ENCODE measurements around the gene PPM1L.
"Not testable (repeated sequence)": the region's sequence is repeated elsewhere in the genome, so short reads cannot be mapped to it uniquely, and the experiment has no call there.

Gene PPM1L

DNA sequence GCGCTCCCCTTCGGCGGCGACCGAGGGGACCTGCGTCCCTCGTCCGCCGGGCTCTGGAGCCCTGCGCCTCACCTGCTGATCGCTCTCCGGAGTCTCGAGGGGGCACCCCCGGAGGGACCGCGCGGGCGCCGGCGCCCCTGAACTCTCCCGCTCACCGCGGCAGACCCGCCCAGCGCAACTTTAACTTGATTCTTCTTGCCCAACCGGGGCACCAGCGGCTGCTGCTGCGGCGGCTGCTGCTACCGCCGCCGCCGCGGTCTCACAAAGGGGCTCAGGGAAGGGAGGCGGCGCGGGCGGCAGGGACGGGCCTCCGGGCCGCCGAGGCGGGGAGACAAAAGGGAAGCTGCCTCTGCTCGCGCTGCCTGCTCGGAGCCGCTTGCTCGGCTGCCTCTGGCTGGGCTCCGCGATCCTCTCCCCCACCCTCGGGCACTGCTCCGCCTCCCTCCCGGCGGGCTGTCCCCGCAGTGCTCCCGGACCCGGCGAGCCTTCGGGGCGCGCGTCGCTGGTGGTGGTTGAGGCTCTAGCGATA lies at the start of gene PPM1L:
Gene PPM1L, plus strand, starts transcription at position 456 of the 529 bp plus-strand sequence.
- DNase-seq = peak; percentile 65

DNA sequence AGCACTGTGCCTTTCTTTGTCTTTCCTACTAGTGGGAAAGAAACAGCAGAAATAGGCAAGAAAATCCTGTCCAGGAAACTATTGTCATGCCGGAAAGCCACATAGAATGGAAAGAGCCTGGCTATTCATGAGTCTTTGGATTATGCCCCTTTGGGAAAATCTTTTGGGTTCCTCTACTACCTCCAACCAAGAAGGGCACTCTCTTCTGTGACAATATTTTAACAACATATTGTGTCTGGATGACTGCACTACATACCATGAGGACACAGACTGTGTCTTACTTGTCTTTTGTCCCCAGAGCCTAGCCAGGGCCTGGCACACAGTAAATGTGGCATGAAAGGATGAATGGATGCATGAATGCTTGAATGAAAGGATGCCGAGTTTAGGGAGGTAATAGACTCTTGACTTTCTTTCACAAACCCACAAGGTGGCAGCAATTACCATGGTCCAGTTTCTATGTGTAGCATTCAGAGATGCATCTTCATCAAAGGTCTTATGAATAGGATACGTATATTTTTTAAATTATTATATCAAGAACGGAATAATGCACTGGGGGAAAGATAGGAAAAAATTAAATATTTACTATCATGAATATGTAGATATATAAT lies 48.7 kb upstream of the PPM1L start:
- peak; percentile 59 for DNase-seq

DNA sequence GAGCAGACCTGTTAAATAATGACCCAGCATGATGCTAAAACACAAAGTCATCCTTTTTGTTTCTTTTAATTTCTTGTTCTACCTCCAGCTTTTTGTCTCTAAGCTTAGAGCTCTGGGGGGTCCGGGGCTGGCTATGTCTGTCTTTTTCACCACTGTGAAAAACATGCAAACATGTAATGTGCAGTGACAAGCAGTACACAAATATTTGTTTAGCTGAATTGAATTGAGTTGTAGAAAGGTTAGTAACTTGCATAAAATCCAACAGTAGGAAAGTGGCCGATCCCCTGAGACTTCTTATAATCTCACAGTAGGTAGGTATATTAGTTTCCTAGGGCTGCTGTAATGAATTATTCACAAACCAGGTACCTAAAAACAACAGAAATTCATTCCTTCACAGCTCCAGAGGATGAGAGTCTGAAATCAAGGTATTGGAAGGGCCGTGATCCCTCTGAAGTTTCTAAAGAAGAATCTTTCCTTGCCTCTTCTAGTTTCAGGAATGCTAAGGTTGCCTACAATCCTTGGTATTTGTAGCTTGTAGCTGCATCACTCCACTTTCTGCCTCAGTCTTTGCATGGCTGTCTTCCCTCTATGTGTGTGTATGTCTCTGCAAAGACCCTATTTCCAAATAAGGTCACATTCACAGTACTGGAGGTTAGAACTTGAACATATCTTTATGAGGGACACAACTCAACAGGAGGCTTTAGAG lies 46.4 kb upstream of the PPM1L start:
- DNase-seq = no peak

DNA sequence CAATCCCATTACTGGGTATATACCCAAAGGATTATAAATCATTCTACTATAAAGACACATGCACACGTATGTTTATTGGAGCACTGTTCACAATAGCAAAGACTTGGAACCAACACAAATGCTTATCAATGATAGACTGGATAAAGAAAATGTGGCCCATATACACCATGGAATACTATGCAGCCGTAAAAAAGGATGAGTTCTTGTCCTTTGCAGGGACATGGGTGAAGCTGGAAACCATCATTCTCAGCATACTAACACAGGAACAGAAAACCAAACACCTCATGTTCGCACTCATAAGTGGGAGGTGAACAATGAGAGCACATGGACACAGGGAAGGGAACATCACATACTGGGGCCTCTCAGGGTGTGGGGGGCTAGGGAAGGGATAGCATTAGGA lies 42.9 kb upstream of the PPM1L start:
- DNase-seq = not testable (repeated sequence)

DNA sequence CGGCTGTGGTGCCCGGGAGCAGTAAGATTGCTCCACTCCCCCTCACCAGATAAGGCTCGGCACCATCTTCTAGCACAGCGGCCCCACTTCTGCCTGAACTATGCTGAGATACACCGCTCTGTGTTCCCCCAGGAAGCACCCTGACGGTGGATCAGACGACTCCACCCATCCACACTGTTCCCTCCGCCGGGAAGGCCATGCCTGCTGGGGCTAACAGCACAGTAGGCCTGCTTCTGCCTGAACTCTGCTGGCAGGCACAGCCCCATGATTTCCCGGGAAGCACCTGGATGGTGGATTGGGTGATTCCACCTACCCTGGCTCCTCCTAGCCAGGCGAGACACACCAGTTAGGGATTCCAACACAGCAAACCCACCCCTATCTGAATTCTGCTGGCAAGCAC lies 36.3 kb upstream of the PPM1L start:
- DNase-seq = no peak

DNA sequence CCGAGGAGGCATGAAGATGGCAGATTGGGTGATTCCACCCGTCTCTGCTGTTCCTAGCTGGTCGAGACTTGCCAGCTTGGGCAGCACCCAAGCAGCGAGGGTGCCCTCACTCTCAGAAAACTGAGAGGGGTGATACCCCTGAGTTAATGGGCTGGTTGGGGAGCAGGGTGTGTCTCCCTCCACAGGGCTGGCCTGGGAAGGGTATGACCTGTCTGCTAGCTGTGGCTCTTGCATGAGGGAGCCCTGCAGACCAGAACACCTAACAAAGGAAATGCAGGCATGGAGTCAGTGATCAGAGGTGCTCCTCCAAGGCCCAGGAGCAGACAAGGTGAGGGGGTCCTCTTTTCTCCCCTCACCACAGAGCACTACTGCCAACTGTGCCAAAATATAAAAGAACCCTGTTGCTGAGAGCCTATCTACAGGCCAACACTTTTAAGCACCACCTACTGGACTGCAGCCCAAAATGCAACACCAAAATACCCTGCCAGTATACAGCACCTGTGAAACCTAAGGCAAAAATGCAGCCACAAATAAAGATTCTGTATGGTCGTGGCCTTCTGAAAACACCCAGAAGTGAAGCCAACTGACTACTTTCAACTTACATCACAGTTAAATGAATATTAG lies 35.8 kb upstream of the PPM1L start:
- DNase-seq = no peak

DNA sequence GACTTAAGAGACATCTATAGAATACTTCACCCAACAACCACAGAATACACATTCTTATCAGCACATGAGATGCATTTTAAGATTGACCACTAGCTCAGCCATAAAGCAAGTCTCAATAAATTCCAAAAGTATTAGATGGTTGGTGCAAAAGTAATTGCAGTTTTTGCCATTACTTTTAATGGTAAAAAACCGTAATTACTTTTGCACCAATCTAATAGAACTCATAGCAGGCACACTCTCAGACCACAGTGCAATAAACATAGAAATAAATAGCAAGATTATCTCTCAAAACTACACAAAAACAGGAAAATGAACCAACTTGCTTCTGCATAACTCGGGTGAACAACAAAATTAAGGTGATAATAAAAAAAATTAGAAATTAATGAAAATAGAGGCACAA lies 33.7 kb upstream of the PPM1L start:
- no peak for DNase-seq

DNA sequence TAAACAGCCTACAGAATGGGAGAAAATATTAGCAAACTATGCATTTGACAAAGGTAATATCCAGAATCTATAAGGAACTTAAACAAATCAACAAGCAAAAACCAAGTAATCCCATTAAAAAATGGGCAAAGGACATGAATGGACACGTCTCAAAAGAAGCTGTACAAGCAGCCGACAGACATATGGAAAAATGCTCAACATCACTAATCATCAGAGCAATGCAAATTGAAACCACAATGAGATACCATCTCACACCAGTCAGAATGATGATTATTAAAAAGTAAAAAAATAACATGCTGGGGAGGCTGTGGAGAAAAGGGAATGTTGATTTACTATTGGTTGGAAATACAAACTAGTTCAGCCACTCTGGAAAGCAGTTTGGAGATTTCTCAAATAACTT lies 30.7 kb upstream of the PPM1L start:
- no peak for DNase-seq

DNA sequence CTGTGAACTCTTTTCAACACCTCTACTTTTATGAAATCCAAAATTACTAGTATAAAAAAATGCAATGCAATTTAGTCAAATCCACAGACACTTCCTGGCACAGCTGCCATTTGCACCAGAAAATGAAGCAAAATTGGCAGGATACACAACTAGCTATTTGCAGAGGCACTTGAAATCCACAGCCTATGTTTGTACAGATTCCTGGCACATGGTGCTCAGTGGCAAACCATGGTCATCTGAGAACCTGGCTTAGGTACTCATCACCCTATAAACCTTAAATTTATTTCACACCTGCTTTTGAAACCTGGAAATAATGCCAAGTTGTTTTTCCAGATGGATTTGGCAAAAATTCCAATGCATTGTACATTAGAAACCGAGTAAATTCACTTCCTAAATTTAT lies 20.2 kb upstream of the PPM1L start:
- no peak for DNase-seq

DNA sequence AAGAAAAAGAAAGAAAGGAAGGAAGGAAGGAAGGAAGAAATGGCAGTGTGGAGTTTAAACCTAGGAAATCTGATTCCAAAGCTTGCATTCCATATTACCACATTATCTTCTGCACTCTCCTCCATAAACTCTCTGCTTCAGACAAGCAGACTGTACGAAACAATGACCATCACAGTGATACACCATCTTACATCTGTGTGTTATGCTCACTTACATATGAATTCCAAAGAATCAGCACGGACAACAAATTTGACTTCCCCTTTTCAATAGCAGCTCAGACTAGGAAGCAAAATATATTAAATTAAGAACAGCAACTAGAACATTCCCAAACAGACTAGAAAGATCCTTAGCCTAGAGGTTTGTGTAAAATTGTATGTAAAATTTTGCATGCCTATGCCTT lies 18.0 kb upstream of the PPM1L start:
- DNase-seq = no peak

DNA sequence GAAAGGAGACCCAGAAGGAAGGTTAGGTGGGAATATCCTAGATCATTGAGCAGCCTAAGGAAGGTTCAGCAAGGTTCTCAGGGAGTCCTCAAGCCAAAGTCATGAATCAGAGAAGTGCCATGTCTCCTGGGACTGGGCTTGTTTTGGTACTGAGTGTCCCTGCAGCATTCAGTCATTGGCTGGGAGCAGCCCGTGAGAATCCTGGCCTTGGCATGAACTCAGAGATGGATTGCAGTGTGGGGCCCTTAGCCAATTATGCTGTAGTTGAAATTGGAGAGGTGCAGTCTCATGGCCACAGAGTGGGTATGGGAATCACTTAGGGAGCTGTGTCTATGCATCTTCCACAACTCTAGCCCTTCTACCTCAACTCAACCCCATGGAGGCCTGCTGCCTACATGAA lies 17.0 kb upstream of the PPM1L start:
- no peak for DNase-seq

DNA sequence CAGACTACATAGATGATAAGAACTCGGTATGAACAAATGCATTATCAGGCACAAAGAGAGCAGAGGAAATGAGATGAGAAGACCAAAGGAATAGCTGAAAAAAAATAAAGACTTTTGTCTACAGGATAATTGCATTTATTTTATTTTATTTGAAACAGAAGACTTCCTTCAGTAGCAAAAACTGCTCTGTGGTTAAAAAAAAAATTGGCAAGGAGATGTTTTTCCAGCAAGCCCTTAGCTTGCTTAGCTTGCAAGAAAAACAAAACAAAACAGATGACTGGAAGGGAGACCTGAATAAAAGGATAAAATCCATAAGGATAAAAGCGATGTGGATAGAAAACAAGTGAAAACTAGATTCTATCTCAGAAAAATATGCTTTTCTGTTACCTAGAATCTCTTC lies 9.1 kb upstream of the PPM1L start:
- no peak for DNase-seq

DNA sequence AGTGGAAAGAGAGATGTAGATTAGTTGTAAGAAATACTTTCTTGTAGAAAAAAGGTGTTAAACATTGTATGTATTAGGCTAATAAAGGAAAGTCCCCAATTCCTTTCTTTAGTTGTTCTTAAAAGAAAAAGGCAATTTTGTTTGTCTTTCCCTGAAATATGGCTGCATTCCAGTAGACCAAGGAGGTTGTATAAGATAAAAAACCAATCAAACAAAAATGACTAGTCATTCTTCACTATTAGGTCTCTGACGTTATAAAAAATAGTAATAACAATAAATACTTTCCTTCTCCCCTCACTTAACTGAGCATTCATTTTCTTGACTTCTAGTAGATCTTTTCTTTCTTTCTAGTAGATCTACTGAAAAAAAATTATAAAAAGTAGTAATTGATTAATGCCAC lies 8.6 kb upstream of the PPM1L start:
- DNase-seq = no peak

DNA sequence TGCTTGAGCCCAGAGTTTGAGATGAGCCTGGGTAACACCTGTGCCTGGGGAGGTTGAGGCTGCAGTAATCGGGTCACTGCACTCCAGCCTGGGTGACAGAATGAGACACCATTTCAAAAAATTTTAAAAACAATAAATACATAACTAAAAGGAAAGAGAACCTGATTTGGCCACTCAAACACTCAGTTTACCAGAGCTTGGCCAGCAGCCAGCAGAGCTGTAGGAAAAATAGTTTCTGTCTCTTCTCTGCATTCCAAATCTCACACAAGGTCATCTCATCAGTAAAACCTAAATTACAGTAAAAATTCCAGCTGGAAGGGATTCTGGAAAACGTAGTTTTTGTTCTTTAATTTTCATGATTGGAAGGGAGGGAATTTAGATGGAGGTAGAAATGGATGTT lies 7.8 kb upstream of the PPM1L start:
- DNase-seq = no peak

DNA sequence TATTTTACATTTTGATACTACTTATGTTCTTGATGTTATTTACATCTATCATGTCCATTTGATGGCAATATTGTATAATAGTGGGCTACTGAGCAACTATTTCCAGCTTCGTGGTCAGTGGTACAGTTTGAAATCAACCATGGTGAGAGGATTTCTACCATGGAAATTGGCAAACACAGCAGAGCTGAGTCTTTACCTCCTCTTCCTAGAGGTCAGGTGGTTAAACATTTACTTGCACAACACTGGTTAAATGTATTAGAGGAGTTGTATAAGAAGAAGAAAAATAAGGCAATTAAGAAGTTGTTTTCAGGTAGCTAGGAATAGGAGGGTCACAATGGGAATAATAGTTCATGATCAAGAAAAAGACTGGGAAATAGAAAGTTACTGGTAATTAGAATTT lies 7.2 kb upstream of the PPM1L start:
- DNase-seq = no peak

DNA sequence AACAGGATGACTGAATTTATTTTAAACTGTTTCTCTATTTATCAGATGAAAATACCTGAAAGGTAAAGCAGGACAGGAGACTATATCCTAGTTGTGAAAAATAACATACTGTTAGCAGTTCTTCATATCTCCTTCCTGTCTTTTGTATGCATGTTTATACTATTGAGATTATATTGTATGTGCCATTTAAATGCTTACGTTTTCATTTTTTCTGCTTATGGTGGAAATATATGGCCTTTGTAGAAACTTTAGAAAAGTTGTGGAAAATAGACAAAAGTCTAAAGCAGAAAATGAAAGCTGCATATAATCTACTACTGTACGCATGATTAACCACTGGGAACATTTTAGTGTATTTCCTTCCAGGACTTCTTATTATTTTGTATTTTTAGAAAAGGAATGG lies 2.1 kb upstream of the PPM1L start:
- DNase-seq = no peak

DNA sequence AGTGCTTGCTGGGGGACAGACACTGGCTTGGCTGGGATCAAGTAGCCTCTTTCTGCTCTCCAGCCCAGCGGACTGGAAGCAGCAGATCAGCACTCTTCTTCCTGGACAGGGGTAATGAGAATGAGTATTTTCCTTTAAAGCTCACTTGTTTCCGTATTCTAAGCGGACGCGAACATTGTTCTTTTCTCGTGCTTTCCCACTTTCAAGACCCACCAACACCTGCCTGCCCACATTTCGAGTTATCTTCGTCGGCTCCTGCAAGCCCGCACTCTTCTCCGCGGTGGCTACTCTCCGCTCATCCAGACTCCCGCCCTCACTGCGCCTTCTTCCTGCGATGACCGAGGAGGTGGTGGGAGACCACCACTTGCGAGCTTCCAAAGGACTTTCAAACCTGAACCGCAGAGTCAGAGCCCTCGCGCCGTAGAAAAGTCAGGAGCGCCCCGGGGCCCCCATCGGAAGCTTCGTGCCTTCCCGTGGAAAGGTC lies 1.6 kb upstream of the PPM1L start:
- peak; percentile 27 for DNase-seq

DNA sequence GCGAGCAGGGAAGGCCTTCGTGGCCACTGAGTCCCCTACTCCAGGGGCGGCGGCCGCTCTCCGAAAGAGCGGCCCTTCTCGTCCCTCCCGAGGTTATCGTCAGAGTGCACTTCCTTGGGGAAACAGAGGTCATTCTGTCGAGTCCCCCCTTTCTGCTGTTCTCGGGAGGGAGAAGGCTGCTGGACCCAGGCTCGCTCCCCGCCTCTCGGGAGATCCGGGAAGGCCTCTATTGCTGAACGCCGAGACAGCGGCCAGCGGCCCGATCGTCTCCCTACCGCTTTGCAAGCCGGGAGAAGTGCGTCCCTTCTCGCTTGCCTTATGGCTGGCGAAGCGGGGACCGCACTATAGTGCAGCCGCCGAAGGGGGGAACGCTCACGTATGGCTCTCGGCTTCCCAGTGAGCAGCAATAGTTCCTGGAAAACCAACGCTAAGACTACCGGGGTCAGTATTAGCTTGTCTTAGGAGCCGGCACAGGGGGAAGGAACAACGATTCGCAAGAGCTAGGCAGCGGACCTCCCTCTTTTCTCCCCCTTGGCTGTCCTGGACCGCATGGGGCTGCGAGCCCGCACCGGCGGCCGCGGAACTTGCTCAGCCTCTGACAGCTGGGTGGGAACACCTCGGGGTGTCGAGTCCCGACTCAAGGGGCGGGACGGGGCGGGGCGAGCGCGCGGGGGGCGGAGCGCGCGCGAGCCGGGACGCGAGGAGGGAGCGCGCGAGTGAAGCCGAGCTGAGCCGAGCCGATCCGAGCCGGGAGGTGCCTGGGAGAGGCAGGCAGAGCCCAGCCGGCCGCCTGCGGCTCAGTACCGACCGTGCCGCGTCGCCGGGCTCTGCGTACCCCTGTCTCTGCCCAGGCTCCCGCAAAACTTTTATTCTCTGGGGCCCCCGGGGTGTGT lies 930 bp upstream of the PPM1L start:
- peak; percentile 93 for DNase-seq

DNA sequence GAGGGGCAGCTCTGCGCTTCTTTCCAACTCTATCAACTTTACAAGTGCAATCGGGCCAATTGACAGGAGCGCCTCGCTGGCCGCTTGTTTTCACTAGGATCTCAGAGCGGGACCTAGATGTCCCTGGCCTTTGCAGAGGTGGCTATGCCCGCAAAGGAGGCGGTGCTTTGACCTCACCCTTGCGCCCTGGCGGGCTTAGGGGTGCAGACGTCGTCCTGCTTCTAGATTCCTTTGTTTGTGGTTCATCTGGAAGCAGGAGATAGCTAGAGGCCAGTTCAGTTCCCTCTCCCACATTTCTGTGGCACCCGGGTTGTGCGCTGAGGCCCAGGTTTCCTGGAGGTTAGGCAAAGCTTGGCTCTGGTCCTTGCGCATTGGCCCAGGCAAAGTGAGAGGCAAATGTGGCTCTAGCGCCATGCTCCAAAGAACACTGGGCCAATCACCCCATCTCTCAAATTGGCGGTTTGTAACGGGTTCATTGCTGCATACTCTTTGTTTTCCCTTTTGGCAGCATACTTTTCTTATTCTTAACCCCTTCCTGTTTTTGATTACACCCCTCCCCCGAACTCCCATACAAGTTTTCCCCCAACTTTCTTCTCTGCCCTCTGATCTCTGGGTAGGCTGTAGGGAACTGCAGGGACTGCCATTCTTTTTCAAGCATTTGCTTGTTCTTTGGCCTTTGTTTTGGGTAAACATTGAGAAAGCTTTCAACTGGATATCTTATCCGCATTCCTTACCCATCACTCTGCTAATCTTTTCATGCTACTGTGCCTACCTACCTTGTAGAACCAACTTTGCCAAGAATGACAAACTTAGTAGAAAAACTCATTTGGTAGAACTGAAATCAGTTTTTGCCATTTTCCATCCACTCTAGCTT lies 1.4 kb downstream of the PPM1L start:
- DNase-seq = no peak

DNA sequence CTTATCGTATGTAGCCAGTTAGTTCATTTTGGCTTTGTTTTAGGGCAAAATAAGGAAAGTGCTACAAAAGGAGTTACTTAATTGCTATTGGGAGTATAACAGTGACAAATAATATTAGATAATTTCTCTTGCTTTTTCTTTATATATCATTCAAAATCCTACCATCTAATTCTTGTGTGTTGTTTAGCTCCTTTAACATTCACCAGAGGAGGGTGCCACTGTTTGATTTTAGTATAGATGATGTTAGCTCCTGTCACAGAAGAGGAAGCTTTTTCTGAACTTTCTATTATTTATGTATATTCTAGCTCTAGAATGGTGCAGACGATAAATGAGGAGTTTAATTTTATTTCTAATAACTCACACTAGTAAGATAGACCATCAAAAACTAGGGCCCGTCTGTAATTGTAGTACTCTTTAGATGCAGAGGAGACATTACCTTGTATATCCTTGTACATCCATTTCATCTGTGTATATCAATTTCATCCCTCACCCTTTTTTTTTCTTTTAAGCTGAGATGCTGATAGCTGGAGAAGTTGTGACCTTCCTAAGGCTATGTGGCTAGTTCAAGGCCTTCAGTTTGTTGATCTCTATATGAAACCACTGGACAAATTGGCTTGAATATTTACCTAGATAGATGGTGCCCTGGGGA lies 3.0 kb downstream of the PPM1L start:
- no peak for DNase-seq

DNA sequence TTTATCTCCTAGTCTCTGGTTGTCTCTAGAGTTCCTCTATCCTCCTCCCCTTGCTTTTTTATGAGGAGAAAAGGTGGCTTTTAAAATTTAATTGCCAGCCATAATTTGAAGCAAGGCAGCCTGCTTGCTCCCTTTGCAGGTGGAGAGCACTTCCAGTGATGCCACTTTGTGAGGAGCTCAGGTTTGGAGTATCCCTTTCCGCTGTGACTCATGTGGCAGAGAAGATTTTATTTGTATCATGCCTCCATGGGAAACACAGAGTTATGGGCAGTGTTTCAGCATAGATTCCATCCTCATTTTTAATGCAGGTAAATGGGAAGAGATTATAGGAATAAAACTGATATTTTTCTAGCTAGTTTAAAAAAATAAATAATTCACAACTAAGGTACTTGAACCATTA lies 7.0 kb downstream of the PPM1L start:
- no peak for DNase-seq

DNA sequence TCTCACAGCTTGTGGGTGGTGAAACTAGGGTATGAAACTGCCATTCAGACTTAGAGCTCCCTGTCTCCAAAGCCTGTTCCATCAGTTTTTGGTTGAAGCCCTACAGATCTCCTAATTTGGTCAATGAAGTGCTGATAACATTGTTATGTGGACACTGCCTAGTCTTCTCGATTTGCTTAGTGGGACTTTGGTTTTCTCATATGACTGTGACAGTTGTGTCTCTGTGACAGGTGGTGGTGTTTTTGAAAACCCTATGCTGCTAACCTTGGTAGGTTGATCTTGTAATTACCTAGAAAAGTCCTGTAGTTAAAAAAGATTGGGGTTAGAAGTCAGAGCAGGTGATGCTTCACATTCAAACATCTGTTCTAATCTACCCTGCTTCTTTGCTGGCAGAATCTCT lies 9.2 kb downstream of the PPM1L start:
- no peak for DNase-seq
